ENCODE results near the gene PLA2G6.

PLA2G6 gene

DNA sequence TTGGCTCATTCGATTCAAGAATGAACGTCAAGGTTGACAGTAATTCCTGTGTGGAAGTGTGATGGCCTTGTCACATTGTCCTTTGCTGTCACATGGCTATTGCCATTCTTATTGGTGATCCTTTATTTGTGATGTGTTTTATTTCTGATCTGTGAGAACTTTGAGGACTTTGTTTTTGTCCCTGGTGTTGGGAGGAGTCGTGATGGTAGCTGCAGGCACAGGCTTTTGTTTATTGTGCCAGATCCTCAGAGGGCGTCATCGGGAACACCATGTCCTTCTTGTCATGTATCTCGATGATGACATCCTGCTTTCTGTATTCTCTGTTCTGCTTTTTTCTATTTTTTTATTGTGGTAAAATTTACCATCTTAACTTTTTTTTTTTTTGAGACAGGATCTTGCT is 118.8 kb downstream of the PLA2G6 start:
- TF ChIP-seq, protein P1, sequence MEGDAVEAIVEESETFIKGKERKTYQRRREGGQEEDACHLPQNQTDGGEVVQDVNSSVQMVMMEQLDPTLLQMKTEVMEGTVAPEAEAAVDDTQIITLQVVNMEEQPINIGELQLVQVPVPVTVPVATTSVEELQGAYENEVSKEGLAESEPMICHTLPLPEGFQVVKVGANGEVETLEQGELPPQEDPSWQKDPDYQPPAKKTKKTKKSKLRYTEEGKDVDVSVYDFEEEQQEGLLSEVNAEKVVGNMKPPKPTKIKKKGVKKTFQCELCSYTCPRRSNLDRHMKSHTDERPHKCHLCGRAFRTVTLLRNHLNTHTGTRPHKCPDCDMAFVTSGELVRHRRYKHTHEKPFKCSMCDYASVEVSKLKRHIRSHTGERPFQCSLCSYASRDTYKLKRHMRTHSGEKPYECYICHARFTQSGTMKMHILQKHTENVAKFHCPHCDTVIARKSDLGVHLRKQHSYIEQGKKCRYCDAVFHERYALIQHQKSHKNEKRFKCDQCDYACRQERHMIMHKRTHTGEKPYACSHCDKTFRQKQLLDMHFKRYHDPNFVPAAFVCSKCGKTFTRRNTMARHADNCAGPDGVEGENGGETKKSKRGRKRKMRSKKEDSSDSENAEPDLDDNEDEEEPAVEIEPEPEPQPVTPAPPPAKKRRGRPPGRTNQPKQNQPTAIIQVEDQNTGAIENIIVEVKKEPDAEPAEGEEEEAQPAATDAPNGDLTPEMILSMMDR (IDR thresholded peaks at IDR 0.05; ENCODE audit: low read depth, low read length, missing control alignments): no peak
- no peak for DNase-seq (ENCODE audit: extremely low read depth, low read depth)
- H3K4me3 ChIP-seq (replicated peaks; ENCODE audit: low read depth, low read length): no peak overlapping the region
